Keratinocyte (primary cell): ENCODE data around the gene NDUFAF2. TPM values are rescaled to one million over a fixed set of nuclear protein-coding genes. Genes with fewer than 3 reads are reported as not detected.

Experiments used
- DNase-seq: peaks from one replicate; pipeline ENCODE4 v3.0.0-alpha.2; 2011; ENCODE audit warnings: low read depth, missing footprints, low spot score
- FAIRE-seq: peaks from 2 replicates; lab custom pipeline; 2011; peaks lifted over from hg19 to GRCh38; lab: Jason Lieb, UNC
- H2AFZ ChIP-seq: 2 replicates; pipeline ENCODE4 v1.6.0; 2012; ENCODE audit warnings: low read length, control low read depth, inconsistent platforms; ENCODE audit not compliant: control insufficient read depth
- H3K27ac ChIP-seq: 2 replicates; pipeline ENCODE4 v1.5.1; 2011; ENCODE audit warnings: low read length; ENCODE audit not compliant: control insufficient read depth, insufficient read depth
- H3K27me3 ChIP-seq: 3 replicates; pipeline ENCODE4 v1.6.0; 2011; ENCODE audit warnings: low read length; ENCODE audit not compliant: control insufficient read depth, insufficient read depth; ENCODE audit errors: extremely low read depth
- H3K36me3 ChIP-seq, 2 experiments: 2 replicates in 1 of 2; 3 replicates in 1 of 2; pipeline ENCODE4 v1.5.1; 2011; ENCODE audit warnings: low read length in 2 of 2, mild to moderate bottlenecking in 1 of 2; ENCODE audit not compliant: control insufficient read depth in 2 of 2, insufficient read depth in 2 of 2; ENCODE audit errors: extremely low read depth in 1 of 2
- H3K4me1 ChIP-seq: 3 replicates; pipeline ENCODE4 v1.5.1; 2011; ENCODE audit warnings: low read length; ENCODE audit not compliant: control insufficient read depth, insufficient read depth; ENCODE audit errors: extremely low read depth
- H3K4me2 ChIP-seq: 3 replicates; pipeline ENCODE4 v1.6.0; 2011; ENCODE audit warnings: low read depth, low read length; ENCODE audit not compliant: control insufficient read depth, insufficient read depth; ENCODE audit errors: extremely low read depth
- H3K4me3 ChIP-seq, 3 experiments: fragments of 200-600 bp in 1 of 3; sonication (generic) in 1 of 3; 2 replicates in 2 of 3; 3 replicates in 1 of 3; pipeline ENCODE4 v1.5.1; 2011 to 2016; ENCODE audit warnings: low read length in 3 of 3, mild to moderate bottlenecking in 3 of 3, control low read depth in 2 of 3, inconsistent platforms in 1 of 3, low read depth in 1 of 3, mixed read lengths in 1 of 3, mixed run types in 1 of 3, moderate library complexity in 1 of 3; ENCODE audit not compliant: control insufficient read depth in 2 of 3, insufficient read depth in 2 of 3; ENCODE audit errors: extremely low read depth in 1 of 3
- H3K79me2 ChIP-seq: 2 replicates; pipeline ENCODE4 v1.6.0; 2012; ENCODE audit warnings: low read length; ENCODE audit not compliant: control insufficient read depth, insufficient read depth
- H3K9ac ChIP-seq: 3 replicates; pipeline ENCODE4 v1.6.0; 2011; ENCODE audit warnings: low read length; ENCODE audit not compliant: control insufficient read depth, insufficient read depth; ENCODE audit errors: extremely low read depth
- H3K9me1 ChIP-seq: 3 replicates; pipeline ENCODE4 v1.6.0; 2011; ENCODE audit warnings: low read length; ENCODE audit not compliant: control insufficient read depth, insufficient read depth; ENCODE audit errors: extremely low read depth
- H3K9me3 ChIP-seq: 2 replicates; pipeline ENCODE4 v1.5.1; 2012; ENCODE audit warnings: low read depth, low read length; ENCODE audit not compliant: control insufficient read depth
- H4K20me1 ChIP-seq: 3 replicates; pipeline ENCODE4 v1.6.0; 2011; ENCODE audit warnings: low read length; ENCODE audit not compliant: control insufficient read depth, insufficient read depth; ENCODE audit errors: extremely low read depth
- CTCF ChIP-seq, 3 experiments: IDR thresholded peaks in 1 of 3; conservative IDR thresholded peaks in 1 of 3; optimal IDR thresholded peaks in 1 of 3; 2 replicates in 2 of 3; 3 replicates in 1 of 3; pipeline versions ENCODE3 to v1.5.1; 2011; ENCODE audit warnings: low read length in 3 of 3, mild to moderate bottlenecking in 3 of 3, moderate library complexity in 2 of 3, control low read depth in 1 of 3, inconsistent platforms in 1 of 3; ENCODE audit not compliant: insufficient read depth in 2 of 3; ENCODE audit errors: extremely low read depth in 1 of 3
- EZH2 ChIP-seq: IDR thresholded peaks from one replicate; pipeline ENCODE4 v1.6.1; 2012; ENCODE audit warnings: inconsistent platforms, mild to moderate bottlenecking, low read length, moderate library complexity
- dilution Hi-C: fragments of 300-500 bp; cut with MboI; formaldehyde crosslinking; loops from one replicate; pipeline ENCODE4 v1.7.0; 2020; ENCODE audit warnings: low sequenced_read_pairs; ENCODE audit not compliant: extremely low pct_ligation_motif_present
- polyA plus RNA-seq, 5 experiments: library from polyadenylated mRNA; depleted of rRNA in 3 of 5; stranded (reverse) in 3 of 5; stranded (forward) in 1 of 5; unstranded in 1 of 5; fragments of >200 nt; gene quantifications; 1 replicate in 1 of 5; 2 replicates in 3 of 5; 3 replicates in 1 of 5; pipeline versions ENCODE4 v1.2.1 to v1.2.3, GENCODE V29; 2011 to 2012; ENCODE audit warnings: missing spikeins in 2 of 5, low read depth in 1 of 5, low replicate concordance in 1 of 5

The NDUFAF2 gene
- polyA plus RNA-seq, 1 donor (not counting 4 experiments of a cell fraction or from before 2014, with no cell fraction given): 62.3 TPM

- H3K27me3 ChIP-seq: no peaks in the 10 kb centered on the region
- peak within 1 kb of the TSS; percentile 81 to 95 (median 86) for H3K4me3 ChIP-seq
- no peaks in the 10 kb centered on the region for H3K9me3 ChIP-seq
- peaks cover 5 to 13% of the 10 kb centered on the region in 2 experiments for H3K36me3 ChIP-seq
- H3K27ac ChIP-seq: peak within 1 kb of the TSS; percentile 93
- DNase-seq (peak; percentile 36), FAIRE-seq (no peak)
- dilution Hi-C loops: no loop called here
- no peak for TF ChIP-seq EZH2
- TF ChIP-seq CTCF (optimal IDR thresholded peaks at IDR 0.05 in 1 of 3, IDR thresholded peaks at IDR 0.05 in 1 of 3, conservative IDR thresholded peaks at IDR 0.05 in 1 of 3; ENCODE audit: extremely low read depth in 1 of 3, insufficient read depth in 2 of 3, low read length in 3 of 3): no peak
- H3K79me2 ChIP-seq: peaks cover 46% of the 10 kb centered on the region
- peak within 1 kb of the TSS; percentile 73 for H2AFZ ChIP-seq
- H3K9ac ChIP-seq: peak within 1 kb of the TSS; percentile 91
- H3K4me2 ChIP-seq: peak within 1 kb of the TSS; percentile 80
- H4K20me1 ChIP-seq: no peaks in the 10 kb centered on the region
- H3K9me1 ChIP-seq: no peaks in the 10 kb centered on the region
- H3K4me1 ChIP-seq: peaks cover 16% of the 10 kb centered on the region
Observed at GRCh38 chr5:61162010-61162831, 217.2 kb downstream of the NDUFAF2 start, which contains the start of gene SMIM15. Gene SMIM15, minus strand, starts transcription at chr5:61162468. Its CDS starts 2,297 bp downstream, at chr5:61160171.

GRCh38 chr5:61162832-61163567 is 218.0 kb downstream of the NDUFAF2 start:
- peak overlapping the region; percentile 80 for H3K4me2 ChIP-seq
- dilution Hi-C loops: no loop called here
- TF ChIP-seq EZH2 (no peak), CTCF (optimal IDR thresholded peaks at IDR 0.05 in 1 of 3, IDR thresholded peaks at IDR 0.05 in 1 of 3, conservative IDR thresholded peaks at IDR 0.05 in 1 of 3; ENCODE audit: extremely low read depth in 1 of 3, insufficient read depth in 2 of 3, low read length in 3 of 3) (no peak)
- H3K9me3 ChIP-seq: no peaks in the 10 kb centered on the region
- peaks cover 42% of the 10 kb centered on the region for H3K79me2 ChIP-seq
- no peaks in the 10 kb centered on the region for H3K27me3 ChIP-seq
- no peaks in the 10 kb centered on the region for H4K20me1 ChIP-seq
- peaks cover 5 to 13% of the 10 kb centered on the region in 2 experiments for H3K36me3 ChIP-seq
- peak overlapping the region; percentile 93 for H3K27ac ChIP-seq
- H2AFZ ChIP-seq: peak overlapping the region; percentile 60
- H3K4me1 ChIP-seq: peaks cover 16% of the 10 kb centered on the region
- no peak for DNase-seq
- peak; percentile 51 for FAIRE-seq
- H3K9ac ChIP-seq: peak overlapping the region; percentile 91
- peak overlapping the region; percentile 81 to 95 (median 86) for H3K4me3 ChIP-seq
- H3K9me1 ChIP-seq: no peaks in the 10 kb centered on the region
